ENCODE measurements around the gene VBP1. TPM values are rescaled to one million over a fixed set of nuclear protein-coding genes. Genes with fewer than 3 reads are reported as not detected.

Gene VBP1, protein sequence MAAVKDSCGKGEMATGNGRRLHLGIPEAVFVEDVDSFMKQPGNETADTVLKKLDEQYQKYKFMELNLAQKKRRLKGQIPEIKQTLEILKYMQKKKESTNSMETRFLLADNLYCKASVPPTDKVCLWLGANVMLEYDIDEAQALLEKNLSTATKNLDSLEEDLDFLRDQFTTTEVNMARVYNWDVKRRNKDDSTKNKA
- 115 and 217 TPM in 2 replicates for total RNA-seq (ENCODE audit: low replicate concordance)

DNA sequence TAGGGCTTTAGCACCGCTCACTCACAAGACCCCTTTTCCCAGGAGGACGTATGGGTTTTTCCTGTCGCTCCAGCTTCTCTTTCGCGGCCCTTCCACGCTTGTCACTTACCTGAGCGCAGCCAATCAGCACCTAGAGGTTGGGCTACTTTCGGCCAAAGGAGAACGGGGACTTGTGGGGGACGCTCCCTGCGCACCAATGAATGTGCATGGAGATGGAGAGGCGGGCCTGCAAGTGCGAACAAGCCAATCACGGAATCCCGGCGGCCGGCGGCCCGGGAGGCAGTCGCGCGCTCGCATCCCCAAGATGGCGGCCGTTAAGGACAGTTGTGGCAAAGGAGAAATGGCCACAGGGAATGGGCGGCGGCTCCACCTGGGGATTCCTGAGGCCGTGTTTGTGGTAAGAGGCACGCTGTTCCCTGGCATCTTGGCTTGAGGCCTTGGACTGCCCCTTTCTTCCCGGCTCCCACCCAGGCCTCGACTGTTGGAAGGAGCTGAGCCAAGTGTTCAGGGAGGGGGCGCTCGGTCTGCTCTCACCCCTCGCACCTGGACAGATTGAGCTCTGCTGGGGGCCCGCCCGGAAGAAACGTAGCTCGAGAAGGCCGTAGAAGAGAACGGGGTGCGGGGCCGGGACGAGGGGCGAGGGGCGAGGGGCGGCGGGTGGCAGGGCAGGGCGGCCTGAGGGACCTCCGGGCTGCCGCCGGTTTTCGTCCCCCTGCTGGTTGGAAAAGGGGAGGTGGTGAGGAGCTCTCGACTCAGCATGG, at the start of gene VBP1:
TSS of gene VBP1 (plus strand) at position 282 of the 761 bp plus-strand sequence. CDS start at position 305, 23 bp downstream.
- H3K27me3 ChIP-seq, result no peaks in the 10 kb centered on the region
- peaks cover 50% of the 10 kb centered on the region for H3K79me2 ChIP-seq (ENCODE audit: low read depth)
- peaks cover 3% of the 10 kb centered on the region for H3K27me3 Mint-ChIP-seq (ENCODE audit: insufficient read depth, low read depth)
- peak within 1 kb of the TSS; percentile 95 for H2AFZ ChIP-seq (replicated peaks)
- H3K9me3 Mint-ChIP-seq, result peaks cover 2% of the 10 kb centered on the region
- H3K4me2 ChIP-seq, result peak within 1 kb of the TSS; percentile 84
- peak within 1 kb of the TSS; percentile 98 for H3K4me3 Mint-ChIP-seq
- peaks cover 18% of the 10 kb centered on the region for H3K36me3 ChIP-seq
- peaks cover 12% of the 10 kb centered on the region for H3K9me3 ChIP-seq (ENCODE audit: low read depth)
- peaks cover 8% of the 10 kb centered on the region for H3K4me1 ChIP-seq
- peak; percentile 94 for DNase-seq (ENCODE audit: low spot score)
- peaks cover 4% of the 10 kb centered on the region for H3F3A ChIP-seq (ENCODE audit: low read depth)
- peaks cover 5% of the 10 kb centered on the region for H3K36me3 Mint-ChIP-seq
- H3K27ac Mint-ChIP-seq, result peak within 1 kb of the TSS; percentile 95
- peaks cover 11% of the 10 kb centered on the region for H3K4me1 Mint-ChIP-seq
- H3K27ac ChIP-seq, result peak within 1 kb of the TSS; percentile 93
- peak within 1 kb of the TSS; percentile 93 for H3K9ac ChIP-seq
- H4K20me1 ChIP-seq (ENCODE audit: low read depth), result peaks cover 17% of the 10 kb centered on the region
- TF ChIP-seq, protein P1, sequence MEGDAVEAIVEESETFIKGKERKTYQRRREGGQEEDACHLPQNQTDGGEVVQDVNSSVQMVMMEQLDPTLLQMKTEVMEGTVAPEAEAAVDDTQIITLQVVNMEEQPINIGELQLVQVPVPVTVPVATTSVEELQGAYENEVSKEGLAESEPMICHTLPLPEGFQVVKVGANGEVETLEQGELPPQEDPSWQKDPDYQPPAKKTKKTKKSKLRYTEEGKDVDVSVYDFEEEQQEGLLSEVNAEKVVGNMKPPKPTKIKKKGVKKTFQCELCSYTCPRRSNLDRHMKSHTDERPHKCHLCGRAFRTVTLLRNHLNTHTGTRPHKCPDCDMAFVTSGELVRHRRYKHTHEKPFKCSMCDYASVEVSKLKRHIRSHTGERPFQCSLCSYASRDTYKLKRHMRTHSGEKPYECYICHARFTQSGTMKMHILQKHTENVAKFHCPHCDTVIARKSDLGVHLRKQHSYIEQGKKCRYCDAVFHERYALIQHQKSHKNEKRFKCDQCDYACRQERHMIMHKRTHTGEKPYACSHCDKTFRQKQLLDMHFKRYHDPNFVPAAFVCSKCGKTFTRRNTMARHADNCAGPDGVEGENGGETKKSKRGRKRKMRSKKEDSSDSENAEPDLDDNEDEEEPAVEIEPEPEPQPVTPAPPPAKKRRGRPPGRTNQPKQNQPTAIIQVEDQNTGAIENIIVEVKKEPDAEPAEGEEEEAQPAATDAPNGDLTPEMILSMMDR (IDR thresholded peaks at IDR 0.05), result peak; percentile 54
- no peak for TF ChIP-seq EZH2phosphoT487 (IDR thresholded peaks at IDR 0.05)
- H3K4me3 ChIP-seq, result peak within 1 kb of the TSS; percentile 88

DNA sequence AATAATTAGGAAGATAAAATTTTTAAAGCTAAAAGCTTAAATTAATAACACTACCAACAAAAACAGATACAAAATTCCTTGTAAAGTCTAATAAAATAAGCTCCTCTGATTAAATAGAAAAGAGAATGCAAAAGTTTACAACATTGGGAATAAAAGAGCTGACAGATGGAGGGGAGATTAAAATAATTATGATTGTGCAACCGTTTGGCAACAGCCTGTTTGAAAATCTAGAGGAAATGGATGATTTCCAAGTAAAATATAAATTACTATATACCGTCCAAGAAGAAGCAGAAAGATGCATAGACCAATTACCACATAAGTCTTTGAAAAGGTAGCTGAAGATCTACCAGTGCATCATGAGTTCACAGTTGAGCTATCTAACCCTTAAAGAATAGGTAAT, 46.4 kb upstream of the VBP1 start:
- Histone ChIP-seq H3K36me3 (no peaks in the 10 kb centered on the region), H2AFZ (replicated peaks) (no peak overlapping the region), H3K79me2 (ENCODE audit: low read depth) (no peaks in the 10 kb centered on the region), H3K27me3 (no peaks in the 10 kb centered on the region), H3K4me2 (no peak overlapping the region), H3K9me3 (ENCODE audit: low read depth) (peaks cover 7% of the 10 kb centered on the region), H4K20me1 (ENCODE audit: low read depth) (no peaks in the 10 kb centered on the region), H3F3A (ENCODE audit: low read depth) (no peaks in the 10 kb centered on the region), H3K4me3 (no peak overlapping the region), H3K9ac (no peak overlapping the region), H3K4me1 (no peaks in the 10 kb centered on the region), H3K27ac (no peak overlapping the region)
- Mint-ChIP-seq H3K27me3 (ENCODE audit: insufficient read depth, low read depth) (no peaks in the 10 kb centered on the region), H3K36me3 (no peaks in the 10 kb centered on the region), H3K4me1 (no peaks in the 10 kb centered on the region), H3K9me3 (peaks cover 2% of the 10 kb centered on the region), H3K4me3 (no peak overlapping the region), H3K27ac (no peak overlapping the region)
- TF ChIP-seq EZH2phosphoT487 (IDR thresholded peaks at IDR 0.05) (no peak), EZH2 (IDR thresholded peaks at IDR 0.05) (no peak)
- TF ChIP-seq, protein P1 (IDR thresholded peaks at IDR 0.05), result no peak
- DNase-seq (ENCODE audit: low spot score), result no peak

DNA sequence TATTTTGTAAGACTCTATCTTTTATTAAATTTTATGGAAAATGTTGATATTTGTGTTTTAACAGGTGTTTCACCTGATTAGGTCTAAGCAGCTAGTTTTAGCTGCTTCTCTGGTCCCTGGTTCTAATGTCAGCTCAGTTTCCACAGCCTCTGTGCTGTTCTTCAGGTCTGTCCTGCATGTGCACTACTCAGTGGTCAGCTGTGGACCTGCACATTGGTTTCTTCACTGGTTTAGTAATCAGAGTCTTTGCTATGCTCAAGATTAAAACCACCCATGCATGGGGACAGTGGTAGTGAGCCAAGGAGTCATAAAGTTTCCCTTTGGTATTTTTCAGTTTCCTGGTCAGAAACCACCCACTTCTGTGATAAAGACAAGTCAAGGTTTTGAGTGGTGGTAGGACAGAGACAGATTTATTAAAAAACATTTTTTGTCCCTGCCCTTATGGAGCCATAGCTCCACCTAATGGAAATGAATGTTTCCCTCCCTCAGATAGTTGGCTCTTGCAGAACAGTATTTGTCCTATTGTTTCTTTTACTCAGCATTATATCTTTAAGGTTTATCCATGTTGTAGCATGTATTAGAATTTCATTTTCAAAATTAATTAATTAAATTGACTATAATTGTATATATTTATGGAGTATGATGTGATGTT, 36.8 kb upstream of the VBP1 start:
- TF ChIP-seq EZH2 (IDR thresholded peaks at IDR 0.05) (no peak), EZH2phosphoT487 (IDR thresholded peaks at IDR 0.05) (no peak)
- TF ChIP-seq, protein P1 (IDR thresholded peaks at IDR 0.05), result no peak
- Histone ChIP-seq H4K20me1 (ENCODE audit: low read depth) (no peaks in the 10 kb centered on the region), H3K9ac (no peak overlapping the region), H3K79me2 (ENCODE audit: low read depth) (no peaks in the 10 kb centered on the region), H3K4me2 (no peak overlapping the region), H2AFZ (replicated peaks) (no peak overlapping the region), H3K9me3 (ENCODE audit: low read depth) (peaks cover 4% of the 10 kb centered on the region), H3K27me3 (no peaks in the 10 kb centered on the region), H3F3A (ENCODE audit: low read depth) (no peaks in the 10 kb centered on the region), H3K4me3 (no peak overlapping the region), H3K27ac (no peak overlapping the region), H3K4me1 (no peaks in the 10 kb centered on the region), H3K36me3 (no peaks in the 10 kb centered on the region)
- H3K27me3 Mint-ChIP-seq (ENCODE audit: insufficient read depth, low read depth), result peaks cover 3% of the 10 kb centered on the region
- H3K9me3 Mint-ChIP-seq, result peaks cover 6% of the 10 kb centered on the region
- no peak overlapping the region for H3K4me3 Mint-ChIP-seq
- H3K27ac Mint-ChIP-seq, result no peak overlapping the region
- no peaks in the 10 kb centered on the region for H3K4me1 Mint-ChIP-seq
- H3K36me3 Mint-ChIP-seq, result no peaks in the 10 kb centered on the region
- no peak for DNase-seq (ENCODE audit: low spot score)
